HG02970 (cell line): ENCODE results near the gene KDM7A.

Experiments used
- ATAC-seq: cut with Tn5 transposase; IDR thresholded peaks from one replicate; pipeline ENCODE4 v1.9.1; 2021; ENCODE audit warnings: mild to moderate bottlenecking, moderate library complexity, moderate number of reproducible peaks; ENCODE audit not compliant: unreplicated experiment, low FRiP score

KDM7A gene

DNA sequence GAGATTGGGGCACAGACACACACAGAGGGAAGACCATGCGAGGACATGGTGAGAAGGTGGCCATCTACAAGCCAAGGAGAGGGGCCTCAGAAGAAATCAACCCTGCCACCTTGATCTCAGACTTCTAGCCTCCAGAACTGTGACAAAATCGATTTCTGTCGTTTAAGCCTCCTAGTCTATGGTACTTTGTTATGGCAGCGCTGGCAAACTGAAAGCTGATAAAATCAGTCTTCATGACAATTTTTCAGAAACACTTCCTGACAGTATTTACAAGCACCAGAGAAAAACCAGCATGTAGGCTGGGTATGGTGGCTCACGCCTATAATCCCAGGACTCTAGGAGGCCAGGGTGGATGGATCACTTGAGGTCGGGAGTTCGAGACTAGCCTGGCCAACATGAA lies 118.3 kb downstream of the KDM7A start:
- no peak for ATAC-seq

DNA sequence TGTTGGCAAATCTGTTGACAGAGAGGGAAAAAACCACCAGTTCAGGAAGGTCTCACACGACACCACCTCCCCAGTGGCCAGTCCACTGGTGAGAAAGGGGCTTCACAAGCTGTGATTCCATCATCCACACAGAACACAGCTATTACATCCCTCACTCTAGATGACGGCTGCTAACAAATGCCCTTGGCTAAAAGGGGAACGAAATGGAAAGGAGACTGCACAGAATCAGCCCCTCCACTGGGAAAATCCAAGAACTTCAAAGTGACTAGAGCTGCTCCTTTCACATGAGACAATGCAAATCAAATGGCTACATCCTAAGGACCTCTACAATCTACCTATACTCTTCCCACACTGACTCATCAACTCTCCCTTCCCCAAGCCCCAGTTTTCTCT lies 119.6 kb downstream of the KDM7A start:
- ATAC-seq = no peak

DNA sequence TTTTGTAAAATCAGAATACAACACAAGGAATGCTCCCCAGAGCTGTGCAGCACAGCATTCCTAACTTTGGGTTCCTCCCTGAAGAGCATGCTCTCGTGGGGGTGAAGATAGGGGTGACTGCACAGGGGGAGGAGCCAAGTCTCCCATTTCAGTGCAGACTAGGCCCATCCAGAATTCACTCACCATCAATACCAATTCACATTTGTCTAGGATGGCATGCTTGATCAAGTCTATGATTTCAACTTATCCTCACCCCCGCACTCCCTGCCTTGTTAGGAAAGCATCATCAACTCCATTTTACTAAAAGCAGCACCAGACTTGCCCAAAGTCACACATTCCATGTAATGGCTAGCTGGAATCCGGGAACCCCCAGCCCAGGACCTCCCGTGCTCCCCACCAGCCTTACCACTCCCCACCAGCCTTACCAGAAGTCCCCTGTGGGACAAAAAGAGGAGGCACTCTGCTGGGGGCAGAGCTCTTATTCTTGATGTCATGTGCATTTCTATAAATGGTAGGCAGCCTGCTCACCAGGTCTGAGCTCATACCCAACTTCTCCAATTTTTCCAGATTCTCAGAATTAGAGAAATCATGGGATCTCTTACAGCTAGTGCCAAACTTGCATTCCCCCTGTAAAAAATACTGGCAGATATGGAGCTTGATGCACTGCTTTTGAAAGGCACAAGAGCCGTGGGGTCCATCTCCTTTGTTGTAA lies 120.2 kb downstream of the KDM7A start:
- no peak for ATAC-seq

DNA sequence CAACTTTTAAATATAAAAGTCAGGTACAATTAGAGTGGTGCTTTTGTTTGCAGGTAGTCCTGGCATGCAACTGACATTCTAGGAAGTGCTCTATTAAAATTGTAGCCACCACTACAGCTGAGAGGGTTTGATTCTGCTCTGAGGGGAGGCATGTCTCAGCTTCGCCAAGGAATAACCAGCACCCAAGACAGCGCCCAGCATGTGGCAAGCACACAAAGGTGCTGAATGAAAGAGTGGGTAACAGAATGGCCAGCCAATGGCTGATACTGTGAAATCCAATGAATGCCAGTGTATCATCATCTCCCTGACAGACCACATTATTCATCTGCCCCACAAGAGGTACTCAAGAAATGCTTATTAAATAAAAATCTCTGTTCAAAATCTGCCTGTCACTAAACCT lies 121.0 kb downstream of the KDM7A start:
- no peak for ATAC-seq

DNA sequence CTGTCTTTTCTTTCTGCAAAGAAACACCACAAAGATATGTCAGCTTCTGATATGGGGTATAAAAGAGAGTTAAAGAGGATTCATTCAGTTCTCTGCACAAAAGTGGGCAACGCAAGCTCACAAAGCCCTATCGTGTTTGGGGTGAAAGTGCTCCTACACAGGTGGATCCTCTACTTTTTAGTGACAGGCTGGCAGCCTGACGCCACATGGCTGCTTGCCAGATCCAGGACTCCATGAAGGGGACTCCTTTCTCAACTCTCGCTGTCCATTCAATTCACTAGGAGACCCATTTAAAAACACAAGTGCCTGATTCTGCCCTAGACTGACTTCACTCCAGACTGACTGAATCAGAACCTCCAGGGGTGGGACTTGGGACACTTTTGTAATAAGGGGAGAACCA lies 122.0 kb downstream of the KDM7A start:
- no peak for ATAC-seq

DNA sequence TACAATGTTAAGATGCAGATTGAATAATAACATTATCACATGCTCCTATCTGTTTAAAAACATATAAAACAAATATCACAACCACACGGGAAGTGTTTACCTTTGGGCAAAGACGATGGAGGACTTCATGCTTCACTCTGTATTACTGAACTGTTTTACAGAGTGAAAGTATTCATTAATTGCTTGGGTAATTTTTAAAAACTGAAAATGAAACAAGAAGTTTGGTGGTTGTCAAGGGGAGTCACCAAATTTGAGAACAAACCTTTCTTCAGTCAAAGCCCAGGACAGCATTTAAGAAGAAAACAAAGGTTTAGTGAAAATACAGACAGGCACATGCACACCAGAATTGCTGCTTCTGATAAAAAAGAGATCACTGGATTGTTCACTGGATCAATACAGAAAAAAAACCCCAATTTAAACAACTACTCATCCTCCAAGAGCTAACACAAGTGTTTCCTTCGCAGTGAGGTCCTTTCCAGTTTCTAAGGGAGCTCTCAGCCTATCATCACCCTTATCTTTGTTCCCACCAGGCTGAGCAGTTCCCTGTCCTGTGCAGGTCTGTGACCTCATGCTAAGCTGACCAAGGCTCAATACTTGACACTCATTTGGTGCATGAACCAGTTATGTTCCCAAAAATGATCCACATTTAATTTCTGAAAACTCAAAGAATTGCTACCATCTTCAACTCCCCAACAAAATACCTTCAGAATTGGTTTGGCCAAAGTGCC lies 122.8 kb downstream of the KDM7A start:
- ATAC-seq = peak; percentile 65

DNA sequence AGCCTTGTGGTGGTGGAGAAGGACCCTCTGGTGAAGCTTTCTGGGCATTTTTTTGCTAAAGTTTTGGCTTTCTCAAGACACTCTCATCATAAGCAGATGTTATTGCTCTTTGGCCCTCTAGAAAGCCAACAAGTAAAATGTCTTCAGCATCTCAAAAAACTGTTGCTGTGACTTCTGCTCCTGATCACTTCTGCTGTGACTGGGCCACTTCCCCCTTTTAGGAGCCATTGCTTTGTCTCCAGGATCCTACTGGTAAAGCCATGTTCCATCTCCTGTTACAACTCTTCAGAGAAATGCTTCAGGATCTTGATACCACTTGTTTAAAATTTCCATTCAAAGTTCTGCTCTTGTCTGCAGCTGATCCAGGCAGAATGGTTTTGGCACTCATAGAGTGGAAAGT lies 125.0 kb downstream of the KDM7A start:
- no peak for ATAC-seq

DNA sequence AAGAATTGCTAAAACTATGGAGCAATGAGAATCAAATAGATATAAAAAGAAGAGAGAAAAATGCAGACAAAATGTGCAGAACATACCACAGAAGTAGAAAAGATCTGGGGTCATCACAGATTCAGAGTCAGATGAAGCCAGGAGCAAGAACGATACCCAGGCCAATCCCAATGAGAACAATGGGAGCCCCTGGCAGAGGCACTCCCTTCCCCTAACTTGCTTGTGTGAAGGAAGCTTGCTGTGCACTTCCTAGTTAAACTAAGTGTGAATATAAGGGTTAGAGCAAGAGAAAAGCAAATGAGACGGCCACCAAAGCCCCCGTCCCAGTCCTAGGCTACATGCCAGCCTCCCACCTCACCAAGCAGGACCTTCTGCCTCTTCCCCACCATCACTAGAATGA lies 126.7 kb downstream of the KDM7A start:
- ATAC-seq = no peak

DNA sequence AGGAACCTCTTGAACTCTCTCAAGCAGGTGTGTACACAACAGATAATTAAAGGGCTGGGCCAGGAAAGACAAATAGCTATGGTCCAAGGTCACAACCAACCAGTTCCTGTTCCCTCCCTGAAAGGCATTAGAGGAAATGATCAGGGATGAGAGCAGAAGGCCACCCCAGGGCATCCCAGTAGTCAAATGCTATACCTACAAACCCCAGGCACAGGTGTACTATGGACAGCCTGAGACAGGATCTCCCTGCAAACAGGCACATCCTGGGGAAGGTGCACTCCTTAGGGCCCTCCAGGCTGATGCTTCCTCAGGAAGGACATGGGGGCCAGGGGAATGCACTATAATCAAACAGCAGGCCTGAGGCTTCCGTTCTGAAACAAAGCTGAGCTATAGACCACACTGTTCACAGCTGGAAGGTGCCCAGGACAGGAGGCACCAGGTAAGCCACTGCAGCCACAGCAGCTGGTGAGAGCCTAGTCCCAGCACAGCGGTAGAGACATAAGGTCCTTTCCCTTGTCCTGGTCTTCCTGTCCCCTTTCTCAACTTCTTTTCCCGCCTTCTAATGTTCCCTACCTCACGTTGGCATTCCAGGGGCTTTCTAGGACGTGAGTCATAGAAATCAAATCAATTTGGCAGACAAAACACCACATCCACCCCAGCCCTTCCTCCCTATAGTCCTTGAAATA lies 127.3 kb downstream of the KDM7A start:
- no peak for ATAC-seq

DNA sequence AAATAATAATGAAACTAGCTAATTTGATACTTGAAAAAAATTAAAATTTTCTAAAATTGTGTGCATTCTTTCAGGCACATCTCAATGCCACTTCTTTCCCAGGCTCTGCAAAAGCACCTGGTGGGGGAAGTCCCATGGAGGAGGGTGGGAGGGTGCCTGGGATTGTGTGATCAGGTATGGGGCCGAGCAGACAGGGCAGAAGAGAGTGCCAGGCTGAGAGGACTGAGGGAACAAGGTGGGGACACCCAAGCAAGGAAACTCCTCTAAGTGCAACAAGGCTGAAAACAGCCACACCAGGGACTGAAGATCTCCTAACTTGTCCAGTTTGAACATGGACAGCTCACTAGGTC lies 127.8 kb downstream of the KDM7A start:
- ATAC-seq = no peak

DNA sequence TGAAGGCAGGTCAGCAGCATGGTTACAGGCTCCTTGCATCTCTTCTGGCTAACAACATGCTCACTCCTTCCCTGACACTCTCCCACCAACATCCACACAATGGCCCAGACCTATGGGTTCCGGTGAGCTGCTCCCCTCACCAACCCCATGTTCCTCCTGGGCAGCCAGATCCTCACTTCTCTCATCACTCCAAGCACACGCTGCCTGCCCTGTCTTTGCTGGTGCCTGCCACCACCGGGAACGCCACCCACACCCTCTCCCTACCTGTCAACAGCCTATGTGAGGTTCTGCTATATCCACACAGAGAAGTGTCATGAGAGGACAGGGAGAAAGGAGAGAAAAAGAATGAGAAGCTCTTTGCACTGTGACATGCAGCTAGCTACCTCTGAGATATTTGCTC lies 128.6 kb downstream of the KDM7A start:
- no peak for ATAC-seq

DNA sequence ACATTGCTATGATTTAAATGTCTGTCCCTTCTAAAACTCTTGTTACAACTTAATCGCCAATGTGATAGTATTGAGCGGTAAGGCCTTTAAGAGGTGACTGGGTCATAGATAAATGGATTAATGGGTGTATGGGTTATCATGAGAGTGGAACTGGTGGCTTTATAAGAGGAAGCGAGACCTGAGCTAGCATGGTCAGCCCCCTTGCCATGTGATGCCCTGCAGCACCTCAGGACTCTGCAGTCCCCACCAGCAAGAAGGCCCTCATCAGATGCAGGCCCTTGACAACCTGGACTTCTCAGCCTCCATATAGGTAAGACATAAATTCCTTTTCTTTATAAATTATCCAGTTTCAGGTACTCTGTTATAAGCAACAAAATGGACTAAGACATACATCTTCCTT lies 129.6 kb downstream of the KDM7A start:
- no peak for ATAC-seq

DNA sequence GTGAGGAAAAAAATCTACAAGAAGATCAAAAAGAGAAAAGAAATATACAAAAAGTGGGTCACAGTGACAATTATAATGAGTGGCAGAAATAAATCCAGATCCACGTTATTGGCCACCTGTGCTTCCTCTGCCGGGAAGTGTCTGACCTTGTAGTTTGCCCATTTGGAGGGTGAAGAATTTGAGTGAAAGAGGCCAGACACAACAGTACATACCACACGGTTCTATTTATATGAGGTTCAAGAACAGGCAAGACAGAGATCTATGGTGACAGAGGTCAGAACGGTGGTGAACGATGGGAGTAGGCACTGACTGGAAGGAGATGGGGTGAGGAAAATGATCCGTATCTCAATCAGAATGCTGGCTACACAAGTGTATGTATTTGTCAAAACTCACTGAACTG lies 131.1 kb downstream of the KDM7A start:
- no peak for ATAC-seq

DNA sequence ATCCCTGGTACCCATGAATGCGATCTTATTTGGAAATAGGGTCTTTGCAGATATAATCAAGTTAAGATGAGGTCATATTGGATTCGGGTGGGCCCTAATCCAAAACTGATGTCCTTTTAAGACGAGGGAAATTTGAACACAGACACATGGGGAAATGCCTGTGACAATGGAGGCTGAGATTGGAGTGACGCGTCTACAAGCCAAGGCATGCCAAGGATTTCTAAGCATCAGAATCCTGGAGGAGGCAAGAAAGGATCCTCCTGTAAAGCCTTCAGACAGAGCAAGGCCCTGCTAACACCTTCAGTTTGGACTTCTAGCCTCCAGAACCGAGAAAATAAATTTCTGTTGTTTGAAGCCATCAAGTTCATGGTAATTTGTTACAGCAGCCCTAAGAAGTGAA lies 132.5 kb downstream of the KDM7A start:
- no peak for ATAC-seq

DNA sequence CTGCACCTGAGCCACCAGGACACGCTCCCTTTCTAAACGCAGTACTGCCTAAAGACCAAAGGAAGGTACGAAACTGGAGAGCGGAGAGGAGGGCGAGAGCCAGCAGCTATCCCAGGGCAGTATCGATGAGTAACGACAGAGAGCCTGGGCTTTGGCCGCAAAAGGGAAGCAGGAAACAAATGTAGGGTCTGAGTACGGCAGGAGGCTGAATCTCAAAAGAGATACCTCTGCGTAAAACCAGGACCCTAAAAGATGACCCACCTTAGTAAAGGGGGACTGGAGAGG lies 134.5 kb downstream of the KDM7A start:
- ATAC-seq = no peak

DNA sequence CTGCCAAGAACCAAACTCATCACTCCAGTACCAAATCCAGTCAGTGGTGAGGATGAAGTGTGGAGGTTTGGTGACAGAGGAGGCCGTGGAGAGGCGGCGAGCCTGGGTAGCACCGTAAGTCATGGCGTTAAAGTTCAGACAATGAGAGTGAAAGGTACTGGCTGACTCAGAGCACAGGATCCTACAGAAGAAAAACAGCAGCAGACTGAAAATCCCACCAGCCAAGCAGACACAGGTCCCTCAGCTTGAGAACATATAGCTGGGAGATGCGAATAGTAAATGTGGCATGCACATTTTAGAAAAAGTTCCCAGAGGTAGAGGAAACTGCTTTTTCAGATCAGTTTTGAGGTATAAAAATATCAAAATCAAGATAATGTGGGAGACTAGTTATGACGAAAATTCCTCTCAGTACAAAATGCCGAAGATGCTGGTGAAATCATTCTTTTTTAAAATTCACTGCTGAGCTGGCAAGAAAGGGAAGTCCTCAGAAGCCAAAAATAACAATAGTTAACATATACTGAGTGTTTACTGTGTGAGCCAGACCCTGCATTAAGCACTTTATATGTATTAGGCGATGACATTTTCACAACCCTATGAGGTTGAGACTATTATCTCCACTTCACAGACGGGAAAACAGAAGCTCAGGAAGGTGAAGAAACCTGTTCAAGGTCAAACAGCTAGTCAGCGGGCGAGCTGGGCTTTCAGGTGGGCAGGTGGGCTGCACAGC lies 135.0 kb downstream of the KDM7A start:
- no peak for ATAC-seq

DNA sequence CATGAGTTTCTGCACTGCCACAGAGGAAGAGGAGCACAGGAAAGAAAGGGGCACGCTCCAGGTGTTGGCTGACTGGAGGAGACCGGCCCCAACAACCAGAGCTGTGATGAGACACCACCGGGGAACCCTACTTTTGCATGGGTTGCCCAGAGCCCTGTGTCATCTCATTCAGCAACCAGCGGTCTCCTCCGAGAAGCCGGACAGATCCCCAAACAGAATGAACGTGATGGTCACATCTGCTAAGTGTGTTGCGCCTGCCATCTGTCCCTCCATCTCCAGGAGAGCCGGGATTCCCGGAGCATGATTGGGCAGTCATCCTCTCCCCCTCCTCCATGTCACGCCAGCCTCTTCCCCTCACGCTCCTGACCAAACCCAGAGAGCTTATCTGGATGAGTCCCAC lies 136.9 kb downstream of the KDM7A start:
- no peak for ATAC-seq

DNA sequence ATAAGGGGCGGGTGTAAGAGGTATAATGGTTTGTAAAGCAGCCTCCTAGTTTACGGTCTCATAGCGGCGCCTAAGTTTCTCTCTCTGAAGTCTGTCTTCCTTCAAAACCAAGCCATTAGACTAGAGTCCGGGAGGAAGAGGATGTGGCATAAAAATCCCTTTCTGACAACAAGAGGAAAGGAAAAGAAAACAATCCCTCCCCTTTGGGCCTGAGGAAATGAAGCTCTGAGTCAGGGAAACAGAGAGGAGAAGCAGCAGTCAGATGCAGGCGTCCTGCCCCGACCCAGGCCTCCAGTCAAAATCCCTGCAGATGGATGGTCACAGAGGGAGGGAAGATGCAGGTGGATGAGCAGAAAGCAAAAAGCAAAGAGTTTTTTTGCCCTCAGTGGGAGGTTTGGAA lies 137.7 kb downstream of the KDM7A start:
- no peak for ATAC-seq

DNA sequence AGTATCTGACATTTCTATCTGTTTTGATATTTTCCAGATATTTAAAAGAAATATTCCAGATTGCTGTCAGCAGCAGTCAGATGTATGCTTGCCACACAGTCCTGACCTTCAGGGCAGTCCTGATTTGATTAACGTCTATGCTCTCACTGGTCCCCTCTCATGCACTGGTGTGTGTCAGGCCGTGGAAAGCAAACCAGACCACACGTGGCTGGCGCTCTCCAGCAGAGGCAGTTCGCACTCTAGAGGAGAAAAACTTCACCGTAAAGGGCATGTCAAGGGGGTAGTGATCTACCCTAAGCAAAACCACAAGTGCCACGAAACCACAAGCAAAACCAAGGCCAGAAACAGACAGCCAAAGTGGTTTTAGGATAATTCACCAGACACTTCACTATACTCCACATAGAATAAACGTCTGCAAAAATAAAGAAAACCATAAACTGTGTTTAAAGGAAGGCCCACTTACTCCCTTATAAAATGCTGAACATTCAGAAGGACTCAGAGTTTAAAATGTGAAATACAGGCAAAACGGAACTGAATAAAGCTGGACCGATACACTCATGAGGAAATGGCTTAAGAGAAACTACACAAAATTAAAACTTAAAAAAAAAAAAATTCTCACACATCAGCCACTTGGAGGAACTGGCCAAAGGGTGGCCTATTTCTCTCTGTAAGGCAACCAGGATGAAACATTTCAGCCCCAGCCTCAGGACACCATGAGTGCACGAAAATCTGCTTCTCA lies 140.4 kb downstream of the KDM7A start:
- no peak for ATAC-seq

DNA sequence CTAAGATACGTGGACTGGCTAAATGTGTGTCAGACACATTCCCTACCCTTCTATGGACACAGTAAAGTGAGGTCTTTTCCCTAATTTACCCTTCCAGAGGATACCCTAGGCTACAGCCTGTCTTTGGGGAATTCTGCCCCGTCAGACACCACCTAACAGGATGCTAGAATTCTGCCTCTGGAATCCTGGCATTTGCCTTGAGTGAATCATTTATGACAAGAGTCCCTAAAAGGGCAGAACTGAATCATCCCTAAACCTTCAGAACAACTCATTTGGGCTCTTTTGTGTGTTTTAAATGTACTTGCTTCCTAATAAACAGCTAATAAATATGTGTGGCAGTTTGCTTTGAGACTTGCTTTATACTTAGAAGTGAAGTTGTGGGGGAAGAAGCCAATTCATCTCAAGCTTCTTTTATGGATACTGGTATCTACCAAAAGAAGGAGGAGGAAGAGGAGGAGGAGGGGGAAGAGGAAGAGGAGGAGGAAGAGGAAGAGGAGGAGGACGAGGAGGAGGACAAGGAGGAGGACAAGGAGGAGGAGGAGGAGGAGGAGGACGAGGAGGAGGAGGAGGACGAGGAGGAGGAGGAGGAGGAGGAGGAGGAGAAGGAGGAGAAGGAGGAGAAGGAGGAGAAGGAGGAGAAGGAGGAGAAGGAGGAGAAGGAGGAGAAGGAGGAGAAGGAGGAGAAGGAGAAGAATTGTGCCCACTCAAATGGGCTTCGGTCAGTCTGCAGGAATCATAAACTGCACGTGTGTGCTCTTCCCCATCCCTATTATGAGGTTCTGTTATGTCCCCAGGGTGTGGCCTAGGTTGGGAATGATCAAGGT lies 141.2 kb downstream of the KDM7A start:
- no peak for ATAC-seq
